Keratinocyte (primary cell): ENCODE measurements around the gene ZNF396.

Experiments
- CTCF ChIP-seq, 3 experiments: IDR thresholded peaks in 1 of 3; conservative IDR thresholded peaks in 1 of 3; optimal IDR thresholded peaks in 1 of 3; 2 replicates in 2 of 3; 3 replicates in 1 of 3; pipeline versions ENCODE3 to v1.5.1; 2011; ENCODE audit warnings: low read length in 3 of 3, mild to moderate bottlenecking in 3 of 3, moderate library complexity in 2 of 3, control low read depth in 1 of 3, inconsistent platforms in 1 of 3; ENCODE audit not compliant: insufficient read depth in 2 of 3; ENCODE audit errors: extremely low read depth in 1 of 3
- EZH2 ChIP-seq: IDR thresholded peaks from one replicate; pipeline ENCODE4 v1.6.1; 2012; ENCODE audit warnings: inconsistent platforms, mild to moderate bottlenecking, low read length, moderate library complexity

DNA sequence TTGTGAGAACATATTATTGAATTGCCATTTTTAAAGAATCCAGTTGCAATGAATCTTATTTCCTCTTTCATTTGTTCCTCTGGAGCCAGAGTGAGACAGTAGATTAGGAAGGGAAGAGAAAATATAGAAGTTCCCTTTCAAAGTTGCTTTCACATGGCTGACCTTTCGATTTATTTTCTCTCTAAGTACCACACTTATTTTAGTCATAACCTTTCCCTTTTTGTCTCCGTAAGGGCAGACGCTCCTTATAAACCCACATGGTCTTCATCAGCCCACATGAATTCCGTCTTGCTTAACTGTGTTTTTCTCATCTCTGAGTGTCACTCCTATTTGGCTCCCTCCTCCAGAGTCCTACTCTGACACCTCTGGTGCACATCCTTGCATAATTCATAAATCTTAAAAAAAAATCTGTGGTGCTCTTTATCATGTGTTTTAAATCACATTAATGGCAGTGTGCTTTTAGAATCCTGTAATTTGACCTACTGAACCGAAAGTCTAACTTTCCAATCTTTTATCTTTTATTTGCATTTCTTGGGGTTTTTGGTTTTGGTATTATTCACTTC is 38.5 kb upstream of the ZNF396 start:
- TF ChIP-seq CTCF (optimal IDR thresholded peaks at IDR 0.05 in 1 of 3, IDR thresholded peaks at IDR 0.05 in 1 of 3, conservative IDR thresholded peaks at IDR 0.05 in 1 of 3; ENCODE audit: extremely low read depth in 1 of 3, insufficient read depth in 2 of 3, low read length in 3 of 3) (no peak), EZH2 (no peak)
